Body of pancreas (tissue), 4 donors: ENCODE results near the gene LILRB1. TPM values are rescaled to one million over a fixed set of nuclear protein-coding genes. Genes with fewer than 3 reads are reported as not detected.

ENCODE experiments used
- ATAC-seq: fragments of 150-250 bp; one replicate; pipeline ENCODE4 v1.9.1; 2016
- DNase-seq, 4 donors: peaks; one replicate each; pipeline ENCODE4 v3.0.0-alpha.2; 2019
- H3K27ac ChIP-seq, 4 donors: fragments of 200-600 bp; sonication (generic); 1 replicate in 3 of 4; 2 replicates in 1 of 4; pipeline versions ENCODE4 v1.5.1 to v1.6.1; 2016 to 2019; ENCODE audit warnings: mild to moderate bottlenecking in 1 of 4, mixed read lengths in 1 of 4, moderate library complexity in 1 of 4
- H3K27me3 ChIP-seq, 2 donors: fragments of 200-600 bp; sonication (generic); one replicate each; pipeline ENCODE4 v1.6.0; 2016; ENCODE audit warnings: mild to moderate bottlenecking in 1 of 2
- H3K36me3 ChIP-seq, 2 donors: fragments of 200-600 bp; sonication (generic); replicated peaks in 1 of 2; 2 replicates each; pipeline ENCODE4 v1.5.1; 2016; ENCODE audit warnings: low read depth in 2 of 2; ENCODE audit not compliant: insufficient read depth in 1 of 2
- H3K4me1 ChIP-seq: fragments of 200-600 bp; sonication (generic); one replicate; pipeline ENCODE4 v1.6.0; 2016
- H3K4me3 ChIP-seq, 2 donors: fragments of 200-600 bp; sonication (generic); 1 replicate in 1 of 2; 2 replicates in 1 of 2; pipeline ENCODE4 v1.5.1; 2016 to 2019
- H3K9me3 ChIP-seq, 3 donors: fragments of 200-600 bp; sonication (generic); 1 replicate in 2 of 3; 2 replicates in 1 of 3; pipeline ENCODE4 v1.5.1; 2016
- POLR2A ChIP-seq, 3 donors: fragments of 450-650 bp; IDR thresholded peaks; one replicate each; pipeline ENCODE4 v1.6.1; 2016; ENCODE audit warnings: antibody characterized with exemption in 3 of 3, mild to moderate bottlenecking in 2 of 3
- WGBS, 2 donors: methylation state at CpG; one replicate each; pipeline ENCODE4 v1.1.5; 2017; 5-methylcytosine and 5-hydroxymethylcytosine counted together
- intact Hi-C: fragments of 100-400 bp; cut with DNase I; formaldehyde crosslinking; loops from one replicate; pipeline ENCODE4 v1.15.1; 2023
- total RNA-seq, 2 donors: library from RNA; depleted of rRNA; stranded (reverse); fragments of >200 nt; gene quantifications; one replicate each; pipeline ENCODE4 v1.1.0, GENCODE V29; 2016
- TF ChIP-seq, protein P1 (sequence below), 7 experiments: fragments of 450-650 bp in 4 of 7; fragments of 200-600 bp in 3 of 7; sonication (generic) in 3 of 7; IDR thresholded peaks; one replicate each; pipeline ENCODE4 v1.5.1; 2016 to 2019; ENCODE audit warnings: antibody characterized with exemption in 7 of 7

Gene LILRB1
- total RNA-seq, 2 donors from 2014 or later: 0.33 to 0.52 TPM

DNA sequence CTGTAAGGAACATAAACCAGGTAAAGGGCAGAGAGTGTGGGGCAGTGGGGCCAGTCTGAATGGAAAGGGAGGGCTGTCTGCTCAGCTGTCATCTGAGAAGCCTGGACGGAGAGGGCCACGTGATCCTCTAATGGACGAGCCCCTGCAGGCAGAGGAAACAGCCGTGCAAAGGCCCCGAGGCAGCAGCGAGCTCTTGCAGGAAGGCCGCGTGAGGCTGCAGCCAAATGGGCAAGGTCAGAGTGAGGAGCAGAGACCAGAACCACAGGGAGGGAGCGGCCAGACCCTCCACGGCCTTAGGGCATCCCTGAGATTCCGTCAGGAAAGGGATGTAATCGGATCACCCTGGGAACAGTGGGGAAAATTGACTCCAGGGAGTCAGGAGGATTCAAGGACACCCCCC lies 36.9 kb downstream of the LILRB1 start:
- TF ChIP-seq, protein P1, sequence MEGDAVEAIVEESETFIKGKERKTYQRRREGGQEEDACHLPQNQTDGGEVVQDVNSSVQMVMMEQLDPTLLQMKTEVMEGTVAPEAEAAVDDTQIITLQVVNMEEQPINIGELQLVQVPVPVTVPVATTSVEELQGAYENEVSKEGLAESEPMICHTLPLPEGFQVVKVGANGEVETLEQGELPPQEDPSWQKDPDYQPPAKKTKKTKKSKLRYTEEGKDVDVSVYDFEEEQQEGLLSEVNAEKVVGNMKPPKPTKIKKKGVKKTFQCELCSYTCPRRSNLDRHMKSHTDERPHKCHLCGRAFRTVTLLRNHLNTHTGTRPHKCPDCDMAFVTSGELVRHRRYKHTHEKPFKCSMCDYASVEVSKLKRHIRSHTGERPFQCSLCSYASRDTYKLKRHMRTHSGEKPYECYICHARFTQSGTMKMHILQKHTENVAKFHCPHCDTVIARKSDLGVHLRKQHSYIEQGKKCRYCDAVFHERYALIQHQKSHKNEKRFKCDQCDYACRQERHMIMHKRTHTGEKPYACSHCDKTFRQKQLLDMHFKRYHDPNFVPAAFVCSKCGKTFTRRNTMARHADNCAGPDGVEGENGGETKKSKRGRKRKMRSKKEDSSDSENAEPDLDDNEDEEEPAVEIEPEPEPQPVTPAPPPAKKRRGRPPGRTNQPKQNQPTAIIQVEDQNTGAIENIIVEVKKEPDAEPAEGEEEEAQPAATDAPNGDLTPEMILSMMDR (IDR thresholded peaks at IDR 0.05): no peak
- TF ChIP-seq POLR2A (IDR thresholded peaks at IDR 0.05): no peak
- Histone ChIP-seq H3K36me3 (no peaks in the 10 kb centered on the region), H3K4me1 (no peaks in the 10 kb centered on the region), H3K27ac (no peak overlapping the region), H3K4me3 (no peak overlapping the region), H3K9me3 (no peaks in the 10 kb centered on the region), H3K27me3 (no peaks in the 10 kb centered on the region)
- WGBS, 2 donors: 68 to 74% methylated on average over 12 of the region's 12 CpGs
- DNase-seq (no peak), ATAC-seq (no peak)
- intact Hi-C loops: no loop called here

DNA sequence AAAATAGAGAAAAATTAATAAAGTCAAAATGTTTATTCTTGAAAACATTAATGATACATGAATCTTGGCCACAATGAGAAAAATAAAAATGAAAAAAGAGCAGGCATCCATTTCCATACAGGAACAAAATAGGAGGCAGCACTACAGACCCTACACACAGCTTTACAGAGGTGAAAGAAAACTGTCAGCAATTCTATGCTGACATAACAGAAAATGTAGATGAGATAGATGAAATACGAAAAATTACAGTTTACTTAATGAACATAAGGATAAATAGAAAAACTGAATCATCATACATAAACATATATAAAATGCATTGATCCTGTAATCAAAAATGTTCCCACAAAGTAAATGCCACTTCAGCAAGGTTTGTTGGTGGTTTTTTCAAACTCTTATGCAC lies 38.1 kb downstream of the LILRB1 start:
- 32 to 36% methylated on average over 1 of the region's 1 CpG for WGBS, 2 donors
- no peak for ATAC-seq
- Histone ChIP-seq H3K27me3 (no peaks in the 10 kb centered on the region), H3K4me1 (no peaks in the 10 kb centered on the region), H3K9me3 (no peaks in the 10 kb centered on the region), H3K4me3 (no peak overlapping the region), H3K27ac (no peak overlapping the region), H3K36me3 (no peaks in the 10 kb centered on the region)
- intact Hi-C loops: no loop called here
- TF ChIP-seq, protein P1 (IDR thresholded peaks at IDR 0.05): no peak
- no peak for TF ChIP-seq POLR2A (IDR thresholded peaks at IDR 0.05)
- no peak for DNase-seq

DNA sequence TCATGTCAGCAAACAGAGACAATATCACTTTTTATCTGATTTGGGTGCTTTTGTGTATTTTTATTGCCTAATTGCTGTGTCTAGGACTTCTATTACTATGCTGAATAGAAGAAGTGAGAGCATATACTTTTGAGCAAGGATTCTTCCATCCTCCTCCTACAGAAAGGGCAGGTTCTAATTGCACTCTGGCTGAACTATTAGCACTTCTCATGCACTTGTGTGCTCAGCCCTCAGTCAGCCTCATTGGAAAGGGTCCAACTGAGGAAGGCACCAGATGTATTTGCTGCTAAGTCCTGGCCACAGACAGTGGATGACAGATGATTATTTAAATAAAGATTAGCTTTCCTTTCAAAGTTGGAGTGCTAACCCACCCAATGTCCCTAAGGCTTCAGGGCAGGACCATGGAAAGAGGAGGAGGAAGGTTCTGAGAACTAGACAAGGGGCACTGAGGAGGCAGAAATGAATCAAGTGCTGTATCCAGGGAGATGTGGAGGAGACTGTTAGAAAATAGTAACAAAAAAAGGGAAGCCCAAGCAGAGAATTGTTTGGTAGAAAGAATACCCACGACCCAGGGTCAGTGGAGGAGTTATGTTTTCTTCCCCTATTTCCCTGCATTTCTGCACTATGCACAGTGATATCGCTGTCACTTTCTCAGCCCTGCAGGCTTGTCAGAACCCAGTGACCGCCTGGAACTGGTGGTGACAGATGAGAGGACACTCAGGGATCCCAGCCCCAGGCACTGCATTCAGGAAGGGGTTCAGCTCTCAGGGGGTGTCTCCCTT lies 40.5 kb downstream of the LILRB1 start:
- H3K27ac ChIP-seq: no peak overlapping the region
- no peaks in the 10 kb centered on the region for H3K9me3 ChIP-seq
- no peaks in the 10 kb centered on the region for H3K27me3 ChIP-seq
- no peak overlapping the region for H3K4me3 ChIP-seq
- ATAC-seq (no peak), DNase-seq (no peak)
- no peak for TF ChIP-seq POLR2A (IDR thresholded peaks at IDR 0.05)
- TF ChIP-seq, protein P1 (IDR thresholded peaks at IDR 0.05): no peak
- intact Hi-C loops: loop anchor here (10.0 kb wide), 1 partner anchor 186 kb away; no protein-coding TSS in a partner anchor
- 27 to 28% methylated on average over 3 of the region's 3 CpGs for WGBS, 2 donors
- no peaks in the 10 kb centered on the region for H3K36me3 ChIP-seq
- H3K4me1 ChIP-seq: no peaks in the 10 kb centered on the region

DNA sequence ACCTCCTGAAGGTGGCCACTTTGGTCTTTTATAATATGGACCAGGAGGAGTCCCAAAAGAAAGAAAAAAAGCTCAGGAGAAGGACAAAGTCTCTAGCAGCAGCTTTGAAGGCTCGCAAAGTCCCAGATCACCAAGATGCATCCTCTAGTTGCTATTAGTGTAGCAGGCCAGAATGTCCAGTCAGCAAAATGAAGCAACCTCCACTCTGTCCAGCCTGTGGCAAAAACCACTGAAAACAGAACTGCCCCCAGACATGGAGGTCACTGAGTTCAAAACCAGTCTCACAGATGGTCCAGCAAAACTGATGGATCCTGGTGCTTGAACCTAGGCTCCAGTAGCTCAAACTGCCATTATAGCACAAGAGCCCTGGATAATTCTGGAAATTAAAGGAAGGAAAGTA lies 42.9 kb downstream of the LILRB1 start:
- intact Hi-C loops: loop anchor here (10.0 kb wide), 1 partner anchor 188 kb away; no protein-coding TSS in a partner anchor
- no peaks in the 10 kb centered on the region for H3K36me3 ChIP-seq
- peak in 1 of 4 donors; percentile 52 for DNase-seq
- no peaks in the 10 kb centered on the region for H3K27me3 ChIP-seq
- TF ChIP-seq, protein P1 (IDR thresholded peaks at IDR 0.05): no peak
- no peak for TF ChIP-seq POLR2A (IDR thresholded peaks at IDR 0.05)
- ATAC-seq: no peak
- H3K4me3 ChIP-seq: no peak overlapping the region
- WGBS, 2 donors: 83 to 100% methylated on average over 1 of the region's 1 CpG
- H3K9me3 ChIP-seq: no peaks in the 10 kb centered on the region
- no peaks in the 10 kb centered on the region for H3K4me1 ChIP-seq
- no peak overlapping the region for H3K27ac ChIP-seq
